CD14-positive monocyte (primary cell): Measurements from ENCODE around the gene CDK11B. TPM values are rescaled to one million over a fixed set of nuclear protein-coding genes. Genes with fewer than 3 reads are reported as not detected.

Experiments
- DNase-seq, 3 donors: peaks; one replicate each; pipeline ENCODE4 v3.0.0-alpha.2; 2011 to 2022
- H2AFZ ChIP-seq: 2 replicates; pipeline ENCODE4 v1.6.0; 2012; ENCODE audit warnings: mild to moderate bottlenecking, low read depth, low read length, inconsistent platforms; ENCODE audit not compliant: insufficient read depth, poor library complexity, severe bottlenecking
- H3K27ac ChIP-seq, 2 donors: 1 replicate in 1 of 2; 2 replicates in 1 of 2; pipeline ENCODE4 v1.5.1; 2012 to 2013; ENCODE audit warnings: low read length in 2 of 2, control low read depth in 1 of 2, inconsistent platforms in 1 of 2, low read depth in 1 of 2, mild to moderate bottlenecking in 1 of 2
- H3K27me3 ChIP-seq, 2 donors: one replicate each; pipeline versions ENCODE4 v1.6.0 to v1.6.1; 2011 to 2013; ENCODE audit warnings: low read length in 2 of 2; ENCODE audit not compliant: control insufficient read depth in 2 of 2, insufficient read depth in 2 of 2
- H3K36me3 ChIP-seq, 2 donors: replicated peaks in 1 of 2; 1 replicate in 1 of 2; 2 replicates in 1 of 2; pipeline versions ENCODE4 v1.5.1 to v1.6.1; 2012 to 2013; ENCODE audit warnings: low read length in 2 of 2, control low read depth in 1 of 2, inconsistent platforms in 1 of 2, mild to moderate bottlenecking in 1 of 2; ENCODE audit not compliant: insufficient read depth in 2 of 2, control insufficient read depth in 1 of 2
- H3K4me1 ChIP-seq, 2 donors: 1 replicate in 1 of 2; 2 replicates in 1 of 2; pipeline versions ENCODE4 v1.5.1 to v1.6.1; 2012 to 2013; ENCODE audit warnings: low read length in 2 of 2, control low read depth in 1 of 2, inconsistent platforms in 1 of 2, mild to moderate bottlenecking in 1 of 2, moderate library complexity in 1 of 2; ENCODE audit not compliant: insufficient read depth in 2 of 2, control insufficient read depth in 1 of 2
- H3K4me2 ChIP-seq: replicated peaks from 2 replicates; pipeline ENCODE3; 2012; ENCODE audit warnings: low read length, moderate library complexity, mild to moderate bottlenecking; ENCODE audit not compliant: poor library complexity, severe bottlenecking; ENCODE audit errors: extremely low read depth
- H3K4me3 ChIP-seq, 3 experiments: fragments of 200-600 bp in 1 of 3; sonication (generic) in 1 of 3; replicated peaks in 1 of 3; 1 replicate in 2 of 3; 2 replicates in 1 of 3; pipeline ENCODE4 v1.5.1; 2011 to 2013; ENCODE audit warnings: low read length in 3 of 3, mild to moderate bottlenecking in 3 of 3, control low read depth in 2 of 3, low read depth in 2 of 3, inconsistent platforms in 1 of 3, moderate library complexity in 1 of 3
- H3K79me2 ChIP-seq: 2 replicates; pipeline ENCODE4 v1.6.0; 2012; ENCODE audit warnings: mild to moderate bottlenecking, control low read depth, inconsistent platforms, low read length, moderate library complexity; ENCODE audit not compliant: insufficient read depth
- H3K9ac ChIP-seq: 2 replicates; pipeline ENCODE4 v1.6.0; 2017; ENCODE audit warnings: low read length, mild to moderate bottlenecking; ENCODE audit not compliant: insufficient read depth, poor library complexity, severe bottlenecking
- H3K9me3 ChIP-seq, 2 donors: replicated peaks in 1 of 2; 1 replicate in 1 of 2; 2 replicates in 1 of 2; pipeline versions ENCODE4 v1.5.1 to v1.6.1; 2012 to 2013; ENCODE audit warnings: low read length in 2 of 2, control low read depth in 1 of 2; ENCODE audit not compliant: control insufficient read depth in 1 of 2, insufficient read depth in 1 of 2
- H4K20me1 ChIP-seq: 2 replicates; pipeline ENCODE4 v1.6.0; 2012; ENCODE audit warnings: mild to moderate bottlenecking, low read length, control low read depth, moderate library complexity; ENCODE audit not compliant: insufficient read depth
- H3K27ac Mint-ChIP-seq, 7 donors: one replicate each; pipeline ENCODE4 v1.8.0; 2020; ENCODE audit warnings: mild to moderate bottlenecking in 7 of 7, mixed read lengths in 7 of 7, moderate library complexity in 6 of 7, inconsistent platforms in 2 of 7
- H3K27me3 Mint-ChIP-seq, 3 donors: one replicate each; pipeline ENCODE4 v1.8.0; 2021 to 2022; ENCODE audit warnings: low read depth in 3 of 3, mild to moderate bottlenecking in 3 of 3, mixed read lengths in 3 of 3, moderate library complexity in 3 of 3, inconsistent platforms in 1 of 3
- H3K36me3 Mint-ChIP-seq, 2 donors: one replicate each; pipeline ENCODE4 v1.8.0; 2020; ENCODE audit warnings: mixed read lengths in 2 of 2, inconsistent platforms in 1 of 2, mild to moderate bottlenecking in 1 of 2
- H3K4me1 Mint-ChIP-seq: one replicate; pipeline ENCODE4 v1.8.0; 2020; ENCODE audit warnings: mild to moderate bottlenecking, mixed read lengths
- H3K4me3 Mint-ChIP-seq, 2 donors: one replicate each; pipeline ENCODE4 v1.8.0; 2020; ENCODE audit warnings: mild to moderate bottlenecking in 2 of 2, mixed read lengths in 2 of 2, moderate library complexity in 1 of 2
- H3K9me3 Mint-ChIP-seq, 7 donors: one replicate each; pipeline ENCODE4 v1.8.0; 2020 to 2022; ENCODE audit warnings: mixed read lengths in 7 of 7, mild to moderate bottlenecking in 6 of 7, moderate library complexity in 6 of 7, inconsistent platforms in 2 of 7
- WGBS: methylation state at CpG from one replicate; pipeline ENCODE4 v1.1.5; 2013; ENCODE audit warnings: missing lambda C conversion rate; ENCODE audit not compliant: insufficient coverage; 5-methylcytosine and 5-hydroxymethylcytosine counted together
- intact Hi-C, 2 donors: fragments of 100-400 bp; cut with micrococcal nuclease; formaldehyde crosslinking; loops; one replicate each; pipeline versions ENCODE4 v1.15.0 to v1.15.1; 2023
- polyA plus RNA-seq, 3 donors: library from polyadenylated mRNA; depleted of rRNA in 1 of 3; unstranded in 2 of 3; stranded (reverse) in 1 of 3; fragments of 300-500 nt in 2 of 3; fragments of >200 nt in 1 of 3; fragmentation: Illumina TruSeq in 2 of 3; gene quantifications; 1 replicate in 2 of 3; 2 replicates in 1 of 3; pipeline ENCODE4 v1.2.3, GENCODE V29; 2012 to 2021
- TF ChIP-seq, protein P1 (sequence below): fragments of 200-600 bp; IDR thresholded peaks from one replicate; pipeline ENCODE4 v1.8.0; 2022; ENCODE audit warnings: antibody characterized with exemption, mild to moderate bottlenecking

CDK11B gene
- polyA plus RNA-seq, 3 donors, result 2.5 to 12.7 (median 6.6) TPM

DNA sequence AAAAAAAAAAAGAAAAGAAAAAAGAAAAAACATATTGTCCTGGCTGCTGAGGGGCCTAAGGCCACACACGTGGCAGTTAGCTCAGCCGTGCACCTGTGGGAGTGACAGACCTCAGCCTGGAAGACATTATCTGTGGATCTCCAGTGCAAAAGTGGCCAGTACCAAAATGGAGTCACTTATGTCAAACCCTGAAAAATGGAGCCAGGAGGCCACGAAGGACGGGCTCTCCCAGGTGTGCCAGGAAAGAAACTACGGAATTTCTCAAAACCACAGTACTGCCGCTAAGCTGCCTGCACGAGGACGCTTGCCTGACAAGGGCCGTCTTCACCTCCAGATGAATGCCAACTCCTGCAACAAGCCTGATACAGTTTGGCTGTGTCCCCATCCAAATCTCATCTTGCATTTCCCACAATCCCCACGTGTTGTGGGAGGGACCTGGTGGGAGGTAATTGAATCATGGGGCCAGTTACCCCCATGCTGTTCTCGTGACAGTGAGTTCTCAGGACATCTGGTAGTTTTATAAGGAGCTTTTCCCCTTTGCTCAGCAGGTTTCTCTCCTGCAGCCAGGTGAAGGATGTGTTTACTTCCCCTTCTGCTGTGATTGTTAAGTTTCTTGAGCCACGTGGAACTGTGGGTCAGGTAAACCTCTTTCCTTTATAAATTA is 48.9 kb downstream of the CDK11B start:
- TF ChIP-seq, protein P1, sequence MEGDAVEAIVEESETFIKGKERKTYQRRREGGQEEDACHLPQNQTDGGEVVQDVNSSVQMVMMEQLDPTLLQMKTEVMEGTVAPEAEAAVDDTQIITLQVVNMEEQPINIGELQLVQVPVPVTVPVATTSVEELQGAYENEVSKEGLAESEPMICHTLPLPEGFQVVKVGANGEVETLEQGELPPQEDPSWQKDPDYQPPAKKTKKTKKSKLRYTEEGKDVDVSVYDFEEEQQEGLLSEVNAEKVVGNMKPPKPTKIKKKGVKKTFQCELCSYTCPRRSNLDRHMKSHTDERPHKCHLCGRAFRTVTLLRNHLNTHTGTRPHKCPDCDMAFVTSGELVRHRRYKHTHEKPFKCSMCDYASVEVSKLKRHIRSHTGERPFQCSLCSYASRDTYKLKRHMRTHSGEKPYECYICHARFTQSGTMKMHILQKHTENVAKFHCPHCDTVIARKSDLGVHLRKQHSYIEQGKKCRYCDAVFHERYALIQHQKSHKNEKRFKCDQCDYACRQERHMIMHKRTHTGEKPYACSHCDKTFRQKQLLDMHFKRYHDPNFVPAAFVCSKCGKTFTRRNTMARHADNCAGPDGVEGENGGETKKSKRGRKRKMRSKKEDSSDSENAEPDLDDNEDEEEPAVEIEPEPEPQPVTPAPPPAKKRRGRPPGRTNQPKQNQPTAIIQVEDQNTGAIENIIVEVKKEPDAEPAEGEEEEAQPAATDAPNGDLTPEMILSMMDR, result no peak
- peaks cover 0 to under 1% (median 0%) of the 10 kb centered on the region in 7 donors for H3K9me3 Mint-ChIP-seq
- Histone ChIP-seq H3K9me3 (no peaks in the 10 kb centered on the region), H3K36me3 (no peaks in the 10 kb centered on the region), H3K4me3 (no peak overlapping the region), H3K27me3 (no peaks in the 10 kb centered on the region), H3K79me2 (peaks cover 10% of the 10 kb centered on the region), H4K20me1 (no peaks in the 10 kb centered on the region), H2AFZ (no peak overlapping the region), H3K9ac (no peak overlapping the region), H3K4me2 (no peak overlapping the region), H3K4me1 (peaks cover 30 to 37% of the 10 kb centered on the region in 2 donors), H3K27ac (no peak overlapping the region)
- DNase-seq, result no peak
- H3K4me1 Mint-ChIP-seq, result peaks cover 33% of the 10 kb centered on the region
- WGBS, result 86% methylated on average over 10 of the region's 12 CpGs
- H3K27ac Mint-ChIP-seq, result peak overlapping the region in 1 of 7 donors; percentile 75
- H3K36me3 Mint-ChIP-seq, result peaks cover 2 to 3% of the 10 kb centered on the region in 2 donors
- H3K4me3 Mint-ChIP-seq, result no peak overlapping the region
- peaks cover 0 to 5% (median 1%) of the 10 kb centered on the region in 3 donors for H3K27me3 Mint-ChIP-seq
- intact Hi-C loops, result no loop called here

DNA sequence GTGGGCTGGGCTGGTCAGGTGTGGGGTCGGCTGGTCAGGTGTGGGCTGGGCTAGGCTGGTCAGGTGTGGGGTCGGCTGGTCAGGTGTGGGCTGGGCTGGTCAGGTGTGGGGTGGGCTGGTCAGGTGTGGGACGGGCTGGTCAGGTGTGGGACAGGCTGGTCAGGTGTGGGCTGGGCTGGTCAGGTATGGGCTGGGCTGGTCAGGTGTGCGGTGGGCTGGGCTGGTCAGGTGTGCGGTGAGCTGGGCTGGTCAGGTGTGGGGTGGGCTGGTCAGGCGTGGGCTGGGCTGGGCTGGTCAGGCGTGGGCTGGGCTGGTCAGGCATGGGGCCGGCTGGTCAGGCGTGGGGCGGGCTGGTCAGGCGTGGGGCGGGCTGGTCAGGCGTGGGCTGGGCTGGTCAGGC is 52.6 kb downstream of the CDK11B start:
- WGBS, result 98% methylated on average over 11 of the region's 13 CpGs
- no peaks in the 10 kb centered on the region for H4K20me1 ChIP-seq
- no peak for DNase-seq
- TF ChIP-seq, protein P1, result no peak
- no peaks in the 10 kb centered on the region for H3K9me3 ChIP-seq
- peaks cover 0 to 4% (median 0%) of the 10 kb centered on the region in 3 donors for H3K27me3 Mint-ChIP-seq
- no peak overlapping the region for H3K4me2 ChIP-seq
- H3K27ac Mint-ChIP-seq, result peak overlapping the region in 2 of 7 donors; percentile 97 to 99
- H3K4me3 ChIP-seq, result no peak overlapping the region
- peaks cover 2 to 3% of the 10 kb centered on the region in 2 donors for H3K36me3 Mint-ChIP-seq
- H3K4me1 ChIP-seq, result peaks cover 26 to 38% of the 10 kb centered on the region in 2 donors
- H3K27ac ChIP-seq, result peak overlapping the region in 1 of 2 donors; percentile 95
- no peak overlapping the region for H2AFZ ChIP-seq
- peaks cover 29% of the 10 kb centered on the region for H3K4me1 Mint-ChIP-seq
- H3K9ac ChIP-seq, result no peak overlapping the region
- H3K79me2 ChIP-seq, result no peaks in the 10 kb centered on the region
- intact Hi-C loops, result no loop called here
- H3K36me3 ChIP-seq, result no peaks in the 10 kb centered on the region
- H3K27me3 ChIP-seq, result no peaks in the 10 kb centered on the region
- peaks cover 0 to 2% (median 0%) of the 10 kb centered on the region in 7 donors for H3K9me3 Mint-ChIP-seq
- no peak overlapping the region for H3K4me3 Mint-ChIP-seq
